Parathyroid adenoma (tissue), 2 donors: ENCODE measurements around the gene AFF1.

ENCODE experiments used
- H2AFZ ChIP-seq: fragments of 300-600 bp; sonication (generic); one replicate; pipeline ENCODE4 v1.7.0; 2017; ENCODE audit warnings: antibody characterized with exemption, mild to moderate bottlenecking
- H3K27ac ChIP-seq: fragments of 300-600 bp; sonication (generic); one replicate; pipeline ENCODE4 v1.7.0; 2017
- H3K27me3 ChIP-seq: fragments of 300-600 bp; sonication (generic); one replicate; pipeline ENCODE4 v1.7.0; 2017; ENCODE audit warnings: low read length; ENCODE audit not compliant: control insufficient read depth, insufficient read depth
- H3K36me3 ChIP-seq: fragments of 300-600 bp; sonication (generic); one replicate; pipeline ENCODE4 v1.7.0; 2017; ENCODE audit warnings: low read length; ENCODE audit not compliant: control insufficient read depth, insufficient read depth
- H3K4me1 ChIP-seq: fragments of 300-600 bp; sonication (generic); one replicate; pipeline ENCODE4 v1.7.0; 2017; ENCODE audit warnings: control low read depth
- H3K4me2 ChIP-seq: fragments of 300-600 bp; sonication (generic); one replicate; pipeline ENCODE4 v1.7.0; 2017; ENCODE audit warnings: low read length
- H3K4me3 ChIP-seq: fragments of 300-600 bp; sonication (generic); one replicate; pipeline ENCODE4 v1.7.0; 2017; ENCODE audit warnings: low read depth, low read length
- H3K79me2 ChIP-seq: fragments of 300-600 bp; sonication (generic); one replicate; pipeline ENCODE4 v1.7.0; 2017; ENCODE audit warnings: control low read depth
- H3K9ac ChIP-seq: fragments of 300-600 bp; sonication (generic); one replicate; pipeline ENCODE4 v1.7.0; 2017; ENCODE audit warnings: mild to moderate bottlenecking
- H3K9me3 ChIP-seq: fragments of 300-600 bp; sonication (generic); one replicate; pipeline ENCODE4 v1.7.0; 2017; ENCODE audit warnings: low read length; ENCODE audit not compliant: control insufficient read depth
- CTCF ChIP-seq: fragments of 300-600 bp; sonication (generic); IDR thresholded peaks from one replicate; pipeline ENCODE4 v1.7.0; 2017; ENCODE audit warnings: antibody characterized with exemption, mild to moderate bottlenecking
- donor health status: primary hyperparathyroidism.

AFF1 gene

DNA sequence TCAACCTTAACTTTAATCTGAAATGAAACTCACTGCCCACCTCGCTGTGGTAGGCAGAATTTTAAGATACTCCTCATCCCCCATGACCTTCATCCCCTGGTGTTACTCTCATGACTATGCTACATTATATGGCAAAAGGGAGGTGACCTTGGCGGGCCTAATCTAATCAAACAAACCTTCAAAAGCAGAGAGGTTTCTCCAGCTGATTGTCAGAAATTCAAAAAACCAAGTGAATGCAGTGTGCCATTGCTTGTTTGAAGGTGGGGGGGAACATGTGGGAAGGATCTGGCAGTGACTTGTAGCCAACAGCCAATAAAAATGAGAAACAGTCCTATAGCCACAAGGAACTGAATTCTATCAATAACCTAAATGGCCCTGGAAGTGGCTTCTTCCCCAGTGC, 237.1 kb downstream of the AFF1 start:
- no peaks in the 10 kb centered on the region for H3K27me3 ChIP-seq
- H3K36me3 ChIP-seq = no peaks in the 10 kb centered on the region
- H2AFZ ChIP-seq = no peak overlapping the region
- H3K4me1 ChIP-seq = no peaks in the 10 kb centered on the region
- H3K4me2 ChIP-seq = no peak overlapping the region
- H3K4me3 ChIP-seq = no peak overlapping the region
- H3K9ac ChIP-seq = no peak overlapping the region
- H3K27ac ChIP-seq = no peak overlapping the region
- no peaks in the 10 kb centered on the region for H3K9me3 ChIP-seq
- H3K79me2 ChIP-seq = no peaks in the 10 kb centered on the region
- TF ChIP-seq CTCF = no peak

DNA sequence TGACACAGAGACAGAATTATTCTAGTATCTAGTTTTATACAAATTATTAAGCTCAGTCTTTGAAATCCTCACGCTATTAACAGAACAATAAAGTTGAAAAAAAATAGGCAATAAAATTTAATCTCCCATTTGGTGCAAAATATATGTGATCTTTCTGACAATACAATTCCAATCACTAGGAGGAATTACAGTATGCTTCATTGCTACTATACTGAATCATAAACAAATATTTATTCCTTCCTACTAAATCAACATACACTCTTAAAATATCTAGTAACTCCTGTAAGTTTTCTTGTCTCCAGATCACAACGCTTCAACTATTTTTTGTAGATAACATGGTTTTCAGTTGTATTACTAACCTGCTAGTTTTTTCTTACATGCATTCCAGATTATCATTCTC, 239.9 kb downstream of the AFF1 start:
- H3K4me1 ChIP-seq = no peaks in the 10 kb centered on the region
- no peak for TF ChIP-seq CTCF
- no peaks in the 10 kb centered on the region for H3K79me2 ChIP-seq
- no peaks in the 10 kb centered on the region for H3K36me3 ChIP-seq
- H2AFZ ChIP-seq = no peak overlapping the region
- no peak overlapping the region for H3K4me3 ChIP-seq
- H3K27ac ChIP-seq = no peak overlapping the region
- no peak overlapping the region for H3K4me2 ChIP-seq
- no peaks in the 10 kb centered on the region for H3K9me3 ChIP-seq
- no peak overlapping the region for H3K9ac ChIP-seq
- no peaks in the 10 kb centered on the region for H3K27me3 ChIP-seq

DNA sequence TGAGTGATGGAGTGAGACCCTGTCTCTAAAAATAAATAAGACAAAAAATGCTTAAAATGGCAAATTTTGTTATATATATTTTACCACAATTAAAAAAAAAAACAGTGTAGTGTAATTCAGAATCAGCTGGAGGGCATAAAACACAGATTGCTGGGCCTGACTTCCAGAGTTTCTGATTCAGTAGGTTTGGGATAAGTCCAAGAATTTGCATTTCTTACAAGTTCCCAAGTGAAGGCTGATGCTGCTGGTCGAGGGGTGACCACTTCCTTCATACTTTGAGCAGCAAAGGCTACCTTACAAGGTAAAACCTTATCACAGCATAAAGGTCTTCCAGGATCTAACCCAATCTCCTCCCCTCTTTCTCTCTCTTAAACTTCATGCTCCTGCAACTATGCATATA, 244.9 kb downstream of the AFF1 start:
- Histone ChIP-seq H2AFZ (no peak overlapping the region), H3K4me3 (no peak overlapping the region), H3K4me1 (no peaks in the 10 kb centered on the region), H3K9ac (no peak overlapping the region), H3K9me3 (no peaks in the 10 kb centered on the region), H3K4me2 (no peak overlapping the region), H3K27me3 (no peaks in the 10 kb centered on the region), H3K27ac (no peak overlapping the region), H3K36me3 (no peaks in the 10 kb centered on the region), H3K79me2 (no peaks in the 10 kb centered on the region)
- no peak for TF ChIP-seq CTCF

DNA sequence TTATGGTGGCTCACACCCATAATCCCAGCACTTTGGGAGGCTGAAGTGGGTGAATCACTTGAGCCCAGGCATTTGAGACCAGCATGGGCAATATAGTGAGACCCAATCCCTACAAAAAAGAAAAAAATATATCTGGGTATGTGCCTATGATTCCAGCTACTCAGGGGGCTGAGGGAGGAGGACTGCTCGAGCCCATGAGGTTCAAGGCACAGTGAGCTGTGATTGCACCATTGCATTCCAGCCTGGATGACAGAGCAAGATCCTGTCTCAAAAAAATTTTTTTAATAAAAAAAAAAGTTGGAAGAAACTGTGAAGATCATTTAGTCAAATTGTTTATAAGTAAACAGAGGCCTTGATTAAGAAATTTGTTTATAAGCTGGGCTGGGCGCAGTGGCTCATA, 246.0 kb downstream of the AFF1 start:
- H3K4me2 ChIP-seq = no peak overlapping the region
- TF ChIP-seq CTCF = no peak
- H3K9me3 ChIP-seq = no peaks in the 10 kb centered on the region
- H3K27me3 ChIP-seq = no peaks in the 10 kb centered on the region
- no peak overlapping the region for H3K4me3 ChIP-seq
- no peak overlapping the region for H3K9ac ChIP-seq
- no peaks in the 10 kb centered on the region for H3K4me1 ChIP-seq
- no peak overlapping the region for H3K27ac ChIP-seq
- no peaks in the 10 kb centered on the region for H3K36me3 ChIP-seq
- H2AFZ ChIP-seq = no peak overlapping the region
- H3K79me2 ChIP-seq = no peaks in the 10 kb centered on the region

DNA sequence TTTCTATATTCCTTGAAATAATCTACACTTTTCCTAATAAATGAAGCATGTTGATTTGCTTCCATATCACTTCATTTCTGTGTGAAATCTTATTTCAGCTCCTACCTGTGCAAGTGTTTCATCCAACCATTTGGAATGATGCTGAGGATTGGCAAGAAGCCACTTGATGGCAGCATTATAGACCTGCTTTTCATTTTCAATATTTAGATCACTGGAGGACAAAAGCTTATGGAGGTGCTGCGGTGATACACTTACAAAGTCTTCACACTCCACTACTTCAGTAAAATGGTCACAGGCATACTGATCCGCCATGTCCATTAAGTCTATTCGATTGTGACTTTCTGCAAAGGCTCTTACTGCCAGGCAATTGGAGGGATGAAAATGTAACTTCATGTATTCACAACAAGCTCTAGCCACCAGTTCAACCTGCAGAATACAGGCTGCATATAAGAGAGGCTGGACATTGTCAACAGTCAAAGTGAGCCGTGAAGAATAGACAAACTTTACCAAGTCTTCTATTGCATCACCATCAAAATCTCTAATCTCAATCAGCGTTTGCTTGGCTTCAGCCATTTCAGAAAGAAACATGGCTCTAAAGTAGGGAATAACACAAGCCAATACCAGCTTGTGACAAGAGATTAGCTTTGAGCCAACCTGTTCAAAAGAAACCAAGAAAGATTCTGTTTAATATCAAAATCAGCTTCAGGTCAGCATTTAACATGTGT, 250.5 kb downstream of the AFF1 start:
- Histone ChIP-seq H3K4me2 (no peak overlapping the region), H3K36me3 (no peaks in the 10 kb centered on the region), H3K79me2 (no peaks in the 10 kb centered on the region), H3K9ac (no peak overlapping the region), H3K27ac (no peak overlapping the region), H3K4me3 (no peak overlapping the region), H3K27me3 (no peaks in the 10 kb centered on the region), H2AFZ (no peak overlapping the region), H3K9me3 (no peaks in the 10 kb centered on the region), H3K4me1 (no peaks in the 10 kb centered on the region)
- TF ChIP-seq CTCF = no peak
